ENCODE measurements around the gene AFF1.

AFF1 gene

DNA sequence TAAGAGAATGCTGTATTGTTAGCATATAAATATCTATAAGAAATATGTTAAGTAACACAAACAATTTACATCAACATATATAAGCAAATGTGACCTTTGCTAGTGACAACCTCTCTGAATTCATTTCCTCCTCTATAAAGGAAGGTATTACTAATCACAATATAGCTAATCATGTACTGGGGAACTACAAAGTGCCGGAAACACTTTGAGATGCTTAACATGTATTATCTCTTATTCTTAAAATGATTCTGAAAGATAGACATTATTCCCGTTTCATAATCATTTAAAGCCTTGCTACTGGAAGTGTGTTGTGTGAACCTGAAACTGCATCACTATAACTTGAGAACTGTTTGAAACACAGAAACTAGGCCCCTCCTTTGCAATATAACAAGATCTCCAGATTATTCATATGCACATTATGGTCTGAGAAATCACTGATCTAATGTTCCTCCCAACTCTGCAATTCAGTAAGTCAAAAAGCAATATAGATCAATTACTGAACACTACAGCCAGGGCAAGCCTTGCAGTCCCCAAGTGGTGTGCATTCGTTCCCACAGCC is 231.6 kb downstream of the AFF1 start:
- no peak for DNase-seq

DNA sequence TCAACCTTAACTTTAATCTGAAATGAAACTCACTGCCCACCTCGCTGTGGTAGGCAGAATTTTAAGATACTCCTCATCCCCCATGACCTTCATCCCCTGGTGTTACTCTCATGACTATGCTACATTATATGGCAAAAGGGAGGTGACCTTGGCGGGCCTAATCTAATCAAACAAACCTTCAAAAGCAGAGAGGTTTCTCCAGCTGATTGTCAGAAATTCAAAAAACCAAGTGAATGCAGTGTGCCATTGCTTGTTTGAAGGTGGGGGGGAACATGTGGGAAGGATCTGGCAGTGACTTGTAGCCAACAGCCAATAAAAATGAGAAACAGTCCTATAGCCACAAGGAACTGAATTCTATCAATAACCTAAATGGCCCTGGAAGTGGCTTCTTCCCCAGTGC is 237.1 kb downstream of the AFF1 start:
- no peak for DNase-seq

- no peak for DNase-seq
These were observed 239.9 kb downstream of the AFF1 start for GRCh38 chr4:87174672-87175071.

- DNase-seq: no peak
These were observed 244.9 kb downstream of the AFF1 start for GRCh38 chr4:87179751-87180150.

GRCh38 chr4:87180767-87181166 is 246.0 kb downstream of the AFF1 start:
- no peak for DNase-seq

DNA sequence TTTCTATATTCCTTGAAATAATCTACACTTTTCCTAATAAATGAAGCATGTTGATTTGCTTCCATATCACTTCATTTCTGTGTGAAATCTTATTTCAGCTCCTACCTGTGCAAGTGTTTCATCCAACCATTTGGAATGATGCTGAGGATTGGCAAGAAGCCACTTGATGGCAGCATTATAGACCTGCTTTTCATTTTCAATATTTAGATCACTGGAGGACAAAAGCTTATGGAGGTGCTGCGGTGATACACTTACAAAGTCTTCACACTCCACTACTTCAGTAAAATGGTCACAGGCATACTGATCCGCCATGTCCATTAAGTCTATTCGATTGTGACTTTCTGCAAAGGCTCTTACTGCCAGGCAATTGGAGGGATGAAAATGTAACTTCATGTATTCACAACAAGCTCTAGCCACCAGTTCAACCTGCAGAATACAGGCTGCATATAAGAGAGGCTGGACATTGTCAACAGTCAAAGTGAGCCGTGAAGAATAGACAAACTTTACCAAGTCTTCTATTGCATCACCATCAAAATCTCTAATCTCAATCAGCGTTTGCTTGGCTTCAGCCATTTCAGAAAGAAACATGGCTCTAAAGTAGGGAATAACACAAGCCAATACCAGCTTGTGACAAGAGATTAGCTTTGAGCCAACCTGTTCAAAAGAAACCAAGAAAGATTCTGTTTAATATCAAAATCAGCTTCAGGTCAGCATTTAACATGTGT is 250.5 kb downstream of the AFF1 start:
- no peak for DNase-seq

DNA sequence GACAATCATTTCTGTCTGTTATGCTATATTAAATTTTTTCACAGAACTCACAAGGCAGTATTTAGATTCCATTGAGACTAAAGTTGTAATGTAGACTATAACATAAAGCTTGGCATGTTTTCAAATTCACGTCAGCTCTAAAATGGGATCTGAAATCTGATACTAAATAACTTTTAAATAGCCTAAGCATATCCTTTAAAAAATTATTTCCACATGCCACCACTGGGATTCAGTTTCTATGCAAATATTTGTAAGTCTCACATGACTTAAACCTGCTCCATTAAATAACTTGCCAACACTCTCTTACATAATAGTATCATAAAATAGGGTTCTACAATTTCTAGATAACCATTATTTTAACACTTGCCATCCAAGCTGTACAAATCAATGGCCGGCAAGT is 253.2 kb downstream of the AFF1 start:
- no peak for DNase-seq

DNA sequence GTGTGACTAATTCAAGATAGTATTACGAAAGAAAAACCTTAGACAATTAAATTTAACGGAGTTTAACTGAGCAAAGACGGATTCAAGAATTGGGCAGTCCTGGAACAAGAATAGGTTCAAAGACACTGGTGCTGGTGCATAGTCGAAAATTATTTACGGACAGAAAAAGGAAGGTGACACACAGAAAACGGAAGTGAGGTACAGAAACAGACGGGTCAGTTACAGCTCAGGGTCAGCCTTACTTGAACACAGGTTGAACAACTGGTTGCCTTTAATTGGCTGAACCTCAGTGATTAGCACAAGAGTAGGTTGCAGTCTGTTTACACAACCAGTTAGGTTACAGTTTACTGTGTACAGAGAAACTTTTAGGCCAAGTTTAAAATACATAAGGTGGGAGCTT is 254.1 kb downstream of the AFF1 start:
- DNase-seq: no peak
